Mucosa of descending colon (tissue), 3 donors: ENCODE results near the gene KCTD6. TPM values are rescaled to one million over a fixed set of nuclear protein-coding genes. Genes with fewer than 3 reads are reported as not detected.

Source experiments
- ATAC-seq: fragments of 200-7000 bp; cut with Tn5 transposase; one replicate; pipeline ENCODE4 v1.9.1; 2020; ENCODE audit warnings: mild to moderate bottlenecking, moderate library complexity
- DNase-seq, 3 donors: peaks; one replicate each; pipeline ENCODE4 v3.0.0-alpha.2; 2020
- H3K36me3 ChIP-seq: fragments of 200-600 bp; one replicate; pipeline ENCODE4 v1.8.0; 2021; ENCODE audit warnings: low read depth, mild to moderate bottlenecking
- H3K4me1 ChIP-seq: fragments of 200-600 bp; one replicate; pipeline ENCODE4 v1.8.0; 2021; ENCODE audit warnings: low read depth, mild to moderate bottlenecking
- H3K4me3 ChIP-seq: fragments of 200-600 bp; one replicate; pipeline ENCODE4 v1.8.0; 2021; ENCODE audit warnings: mild to moderate bottlenecking
- H3K9me3 ChIP-seq: fragments of 200-600 bp; one replicate; pipeline ENCODE4 v1.8.0; 2021; ENCODE audit warnings: mild to moderate bottlenecking
- CTCF ChIP-seq: fragments of 200-600 bp; IDR thresholded peaks from one replicate; pipeline ENCODE4 v1.8.0; 2022; ENCODE audit warnings: antibody characterized with exemption, mild to moderate bottlenecking
- intact Hi-C, 2 donors: fragments of 100-400 bp; cut with DNase I in 1 of 2; cut with micrococcal nuclease in 1 of 2; formaldehyde crosslinking; loops; one replicate each; pipeline versions ENCODE4 v1.11.0 to v1.11.1; 2022; cut with DNase I, micrococcal nuclease
- long read RNA-seq, 2 donors: library from polyadenylated mRNA; unstranded; transcript quantifications; one replicate each; pipeline ENCODE4 v2.0.0, GENCODE V29; 2019 to 2021
- total RNA-seq, 3 donors: library from RNA; stranded (reverse); fragmentation: NEBNext Ultra II Directional in 2 of 3; extraction: Animal tissue kit (Norgen Biotek cat#: 25700) in 2 of 3; gene quantifications; one replicate each; pipeline versions ENCODE4 v1.2.1 to v1.2.4, GENCODE V29; 2021 to 2023
- donor health status: DM: no; HTN: no; CAD: no; lungs with moderate emphysema.
- donor health status: DM: no; HTN: no; CAD: no.
- donor health status: DM: no; HTN: yes; CAD: no.

KCTD6 gene
- total RNA-seq = 10 to 100 TPM in 1 of 3 donors, 1 to 10 TPM in 2; 6.5 to 11.4 (median 8.7) TPM
- long read RNA-seq, donor 1, transcript KCTD6-202 (3 exons, 1,533 nt) = major isoform, 19 of 21 reads
- long read RNA-seq, donor 1, partial matches to known transcripts = 1 of 21 reads
- long read RNA-seq, donor 1, other reads (novel, unspliced or antisense) = 1 of 21 reads
- long read RNA-seq, donor 2, transcript KCTD6-202 (3 exons, 1,533 nt) = major isoform, 9 of 9 reads
- long read RNA-seq, donor 2, partial matches to known transcripts = 0 of 9 reads
- long read RNA-seq, donor 2, other reads (novel, unspliced or antisense) = 0 of 9 reads

- peak within 1 kb of the TSS; percentile 56 for H3K4me3 ChIP-seq
- intact Hi-C loops = no loop called here
- no peaks in the 10 kb centered on the region for H3K9me3 ChIP-seq
- peak; percentile 84 for TF ChIP-seq CTCF
- H3K4me1 ChIP-seq = peaks cover 9% of the 10 kb centered on the region
- ATAC-seq (peak; percentile 97), DNase-seq (peak; percentile 95 to 97 (median 95))
- no peaks in the 10 kb centered on the region for H3K36me3 ChIP-seq
Observed at GRCh38 chr3:58491506-58492402, at the start of gene KCTD6. KCTD6 (plus strand) TSS chr3:58492096; CDS start chr3:58498756, 6,660 bp downstream.

DNA sequence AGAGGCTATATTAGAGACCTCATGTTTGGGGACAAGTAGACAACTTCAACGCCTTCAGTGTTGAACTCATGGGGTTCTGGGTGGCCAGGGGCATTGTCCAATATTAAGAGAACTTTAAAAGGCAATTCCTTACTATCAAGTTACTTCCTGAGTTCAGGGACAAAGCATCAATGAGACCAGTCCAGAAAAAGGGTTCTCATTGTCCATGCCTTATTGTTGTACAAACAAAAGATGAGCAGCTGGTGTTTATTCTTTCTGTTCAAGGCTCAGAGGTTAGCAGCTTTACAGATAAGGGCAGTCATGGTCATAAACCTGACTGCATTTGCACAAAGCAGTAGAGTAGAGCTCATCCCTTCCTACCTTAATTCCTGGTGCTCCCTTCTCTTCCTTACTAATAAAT is 39.7 kb upstream of the KCTD6 start:
- peak; percentile 75 for ATAC-seq
- TF ChIP-seq CTCF = no peak
- Histone ChIP-seq H3K4me1 (no peaks in the 10 kb centered on the region), H3K4me3 (no peak overlapping the region), H3K36me3 (no peaks in the 10 kb centered on the region), H3K9me3 (peaks cover 17% of the 10 kb centered on the region)
- no peak for DNase-seq
- intact Hi-C loops = no loop called here

- DNase-seq (no peak), ATAC-seq (no peak)
- Histone ChIP-seq H3K36me3 (no peaks in the 10 kb centered on the region), H3K9me3 (peaks cover 13% of the 10 kb centered on the region), H3K4me3 (no peak overlapping the region), H3K4me1 (peaks cover 2% of the 10 kb centered on the region)
- intact Hi-C loops = no loop called here
- TF ChIP-seq CTCF = no peak
Observed at GRCh38 chr3:58459160-58459559, 32.7 kb upstream of the KCTD6 start.

- no peaks in the 10 kb centered on the region for H3K36me3 ChIP-seq
- H3K9me3 ChIP-seq = no peaks in the 10 kb centered on the region
- peaks cover 2% of the 10 kb centered on the region for H3K4me1 ChIP-seq
- DNase-seq (no peak), ATAC-seq (no peak)
- intact Hi-C loops = no loop called here
- no peak overlapping the region for H3K4me3 ChIP-seq
- no peak for TF ChIP-seq CTCF
Observed at GRCh38 chr3:58462829-58463180, 29.1 kb upstream of the KCTD6 start.

- H3K36me3 ChIP-seq = no peaks in the 10 kb centered on the region
- intact Hi-C loops = no loop called here
- peak; percentile 74 to 81 (median 79) for DNase-seq
- H3K4me1 ChIP-seq = peaks cover 2% of the 10 kb centered on the region
- no peaks in the 10 kb centered on the region for H3K9me3 ChIP-seq
- H3K4me3 ChIP-seq = no peak overlapping the region
- peak; percentile 76 for TF ChIP-seq CTCF
- ATAC-seq = peak; percentile 98
Observed at GRCh38 chr3:58463181-58463941, 28.5 kb upstream of the KCTD6 start.
